ENCODE measurements around the gene CHRDL2. TPM values are rescaled to one million over a fixed set of nuclear protein-coding genes. Genes with fewer than 3 reads are reported as not detected.

The CHRDL2 gene
- total RNA-seq, 4 donors from 2014 or later, result 0.28 to 0.96 TPM; not detected in 2

DNA sequence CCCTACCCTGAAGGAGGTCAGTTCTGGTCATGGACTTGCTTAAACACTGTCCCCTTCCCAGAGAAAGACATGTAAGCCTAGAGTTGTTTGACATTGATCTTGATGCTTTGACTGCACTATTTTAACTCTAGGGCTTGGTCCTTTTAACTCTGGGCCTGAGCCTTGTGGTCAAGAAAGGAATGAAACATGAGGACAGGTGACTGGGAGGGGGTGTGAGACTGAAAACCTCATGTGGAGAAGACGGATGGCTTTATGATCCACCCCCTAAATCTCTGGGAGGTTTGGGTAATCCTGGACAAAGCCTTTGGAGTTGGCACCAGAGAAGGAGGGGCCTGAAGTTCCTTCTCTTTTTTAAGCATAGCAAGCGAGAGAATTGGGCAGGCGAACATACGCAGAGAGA, 17.5 kb downstream of the CHRDL2 start:
- TF ChIP-seq, protein P1, sequence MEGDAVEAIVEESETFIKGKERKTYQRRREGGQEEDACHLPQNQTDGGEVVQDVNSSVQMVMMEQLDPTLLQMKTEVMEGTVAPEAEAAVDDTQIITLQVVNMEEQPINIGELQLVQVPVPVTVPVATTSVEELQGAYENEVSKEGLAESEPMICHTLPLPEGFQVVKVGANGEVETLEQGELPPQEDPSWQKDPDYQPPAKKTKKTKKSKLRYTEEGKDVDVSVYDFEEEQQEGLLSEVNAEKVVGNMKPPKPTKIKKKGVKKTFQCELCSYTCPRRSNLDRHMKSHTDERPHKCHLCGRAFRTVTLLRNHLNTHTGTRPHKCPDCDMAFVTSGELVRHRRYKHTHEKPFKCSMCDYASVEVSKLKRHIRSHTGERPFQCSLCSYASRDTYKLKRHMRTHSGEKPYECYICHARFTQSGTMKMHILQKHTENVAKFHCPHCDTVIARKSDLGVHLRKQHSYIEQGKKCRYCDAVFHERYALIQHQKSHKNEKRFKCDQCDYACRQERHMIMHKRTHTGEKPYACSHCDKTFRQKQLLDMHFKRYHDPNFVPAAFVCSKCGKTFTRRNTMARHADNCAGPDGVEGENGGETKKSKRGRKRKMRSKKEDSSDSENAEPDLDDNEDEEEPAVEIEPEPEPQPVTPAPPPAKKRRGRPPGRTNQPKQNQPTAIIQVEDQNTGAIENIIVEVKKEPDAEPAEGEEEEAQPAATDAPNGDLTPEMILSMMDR (IDR thresholded peaks at IDR 0.05), result no peak
- DNase-seq (ENCODE audit: low spot score), result no peak
- ATAC-seq (ENCODE audit: low FRiP score), result no peak

DNA sequence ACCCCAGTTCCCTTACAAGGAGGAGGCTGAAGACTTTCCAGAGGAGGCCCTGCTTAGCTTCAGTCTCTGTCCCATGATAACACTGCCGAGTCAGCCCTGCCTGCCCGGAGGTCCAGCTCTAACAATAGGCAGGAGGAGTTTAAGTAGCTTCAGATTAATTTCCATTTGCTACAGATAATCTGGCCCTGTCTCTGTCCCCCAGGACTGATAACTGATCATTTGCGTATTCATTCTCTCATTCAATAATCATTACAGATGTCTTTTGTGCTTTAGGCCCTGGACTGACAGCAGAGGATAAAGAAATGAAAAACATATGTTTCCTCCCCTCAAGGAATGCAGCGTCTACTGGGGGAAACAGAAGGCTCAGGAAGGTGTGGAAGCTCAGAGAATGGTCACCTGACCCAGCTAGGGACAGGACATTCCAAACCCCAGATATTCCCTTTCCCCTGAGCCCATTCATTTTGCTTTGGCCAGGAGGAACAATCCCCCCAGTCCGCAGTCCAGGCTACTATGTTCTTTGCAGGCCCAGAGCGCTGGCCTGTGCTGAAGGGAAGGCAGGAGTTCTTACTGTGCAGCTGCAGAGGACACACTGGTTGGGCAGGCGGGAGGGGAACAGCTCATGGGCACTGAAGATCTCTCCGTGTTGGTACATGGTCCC, 20.8 kb downstream of the CHRDL2 start:
- ATAC-seq (ENCODE audit: low FRiP score) (no peak), DNase-seq (ENCODE audit: low spot score) (no peak)
- TF ChIP-seq, protein P1 (IDR thresholded peaks at IDR 0.05), result no peak

DNA sequence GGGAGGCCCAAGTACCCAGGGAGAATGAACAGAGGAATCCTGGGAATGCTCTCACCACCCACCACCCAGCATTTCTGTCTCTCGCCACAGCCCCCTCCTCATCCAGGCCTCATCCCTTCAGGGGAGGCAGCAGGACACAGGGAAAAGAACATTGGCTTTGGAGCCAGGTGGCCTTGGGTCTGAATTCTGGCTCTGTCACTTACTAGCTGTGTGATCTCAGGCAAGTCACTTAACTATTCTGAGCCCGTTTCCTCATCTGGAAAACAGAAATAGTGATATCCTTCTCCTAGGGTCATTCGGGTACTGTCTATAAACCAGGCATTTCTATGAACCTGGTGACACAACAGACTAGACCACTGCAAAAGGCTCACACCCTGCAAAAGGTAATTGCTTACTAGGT, 22.1 kb downstream of the CHRDL2 start:
- DNase-seq (ENCODE audit: low spot score), result no peak
- ATAC-seq (ENCODE audit: low FRiP score), result no peak
- TF ChIP-seq, protein P1 (IDR thresholded peaks at IDR 0.05), result no peak

DNA sequence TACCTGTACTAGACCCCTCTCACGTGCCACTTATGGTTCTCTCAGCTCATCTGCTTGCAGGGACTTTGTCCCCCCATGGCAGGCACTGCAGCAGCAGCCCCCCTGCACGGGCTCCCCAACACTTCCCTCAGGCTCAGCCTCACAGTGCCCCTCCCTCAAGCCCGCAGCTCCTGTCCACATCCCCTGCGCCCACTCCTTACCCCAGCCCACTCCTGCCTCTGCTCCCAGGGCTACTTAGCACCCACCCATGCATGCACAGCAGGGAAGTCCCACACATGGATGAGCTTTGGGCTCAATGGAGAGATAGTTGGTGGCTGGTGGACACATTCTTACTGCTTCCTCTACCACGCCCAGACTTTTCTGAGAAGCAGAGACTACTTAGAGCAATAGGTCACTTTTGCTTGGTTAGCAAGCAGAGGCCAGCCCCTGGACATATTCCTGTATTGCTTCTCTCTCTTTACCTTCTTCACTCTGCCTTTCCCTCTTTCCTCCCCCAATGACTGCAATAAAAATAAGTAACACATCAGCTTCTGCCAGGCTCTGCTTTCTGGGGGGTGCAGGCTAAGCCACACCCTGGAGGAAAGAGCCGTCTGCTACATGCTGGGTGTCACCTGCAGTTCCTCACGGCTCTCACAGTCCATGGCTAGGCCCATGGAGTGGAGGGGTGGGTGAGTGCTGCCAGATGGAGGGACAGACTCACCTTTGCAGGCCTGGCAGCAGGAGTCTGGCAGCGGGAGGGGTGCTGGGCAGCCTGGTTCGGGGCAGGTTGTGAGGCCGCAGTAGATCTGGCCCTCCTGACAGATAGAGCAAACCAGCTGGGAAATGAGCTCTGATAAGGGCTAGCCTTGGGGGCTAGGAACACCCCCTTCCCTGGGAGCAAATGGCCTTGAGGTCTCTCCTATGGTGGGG, 23.4 kb downstream of the CHRDL2 start:
- ATAC-seq (ENCODE audit: low FRiP score), result no peak
- TF ChIP-seq, protein P1 (IDR thresholded peaks at IDR 0.05), result no peak

DNA sequence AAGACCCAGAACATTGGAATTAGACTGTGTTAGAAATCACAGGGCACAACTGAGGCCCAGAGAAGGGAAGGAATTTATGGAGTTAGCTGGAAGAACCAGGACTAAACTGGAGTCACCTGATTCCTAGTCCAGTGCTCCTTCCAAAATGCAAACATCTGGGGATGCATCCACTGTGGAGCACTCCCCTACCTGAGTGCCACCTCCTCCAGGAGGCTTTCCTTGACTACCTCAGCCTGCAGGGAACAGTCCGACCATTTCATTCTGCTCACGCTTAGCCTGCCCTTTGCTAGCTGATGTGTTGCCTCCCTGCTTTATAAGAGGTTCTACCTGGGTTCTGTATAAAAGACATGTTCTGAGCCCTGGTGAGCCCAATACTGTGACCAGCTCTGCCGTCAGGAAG, 24.0 kb downstream of the CHRDL2 start:
- no peak for DNase-seq (ENCODE audit: low spot score)

More for the DNA sequence above, 23.4 kb downstream of the CHRDL2 start:
- no peak for DNase-seq (ENCODE audit: low spot score)

DNA sequence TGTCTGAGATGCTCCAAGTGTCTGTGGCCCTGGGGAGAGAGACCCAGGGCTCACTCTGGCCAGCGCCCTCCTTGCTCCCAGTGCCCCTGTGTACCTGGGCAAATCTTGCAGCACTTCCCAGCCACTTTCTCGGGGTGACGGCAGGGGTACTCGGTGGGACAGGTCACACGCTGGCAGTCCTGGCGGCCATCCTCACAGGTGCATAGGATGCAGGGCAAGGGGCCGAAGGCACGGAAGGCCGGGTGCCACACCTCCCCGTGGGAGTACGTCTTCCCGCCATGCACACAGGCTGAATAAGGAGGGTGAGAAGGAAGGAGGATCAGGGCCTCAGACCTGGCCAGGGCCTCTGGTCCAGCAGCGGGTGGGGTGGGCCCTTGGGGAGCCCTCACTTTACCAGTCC, 28.0 kb downstream of the CHRDL2 start:
- ATAC-seq (ENCODE audit: low FRiP score) (no peak), DNase-seq (ENCODE audit: low spot score) (no peak)
- TF ChIP-seq, protein P1 (IDR thresholded peaks at IDR 0.05), result no peak

More for the DNA sequence above, 24.0 kb downstream of the CHRDL2 start:
- TF ChIP-seq, protein P1 (IDR thresholded peaks at IDR 0.05), result no peak
- no peak for ATAC-seq (ENCODE audit: low FRiP score)
